AG08396 (cell line): ENCODE results near the gene BORCS6.

Source experiments
- DNase-seq: peaks from one replicate; pipeline ENCODE4 v3.0.0; 2012; ENCODE audit warnings: low spot score, mixed read lengths

BORCS6 gene

DNA sequence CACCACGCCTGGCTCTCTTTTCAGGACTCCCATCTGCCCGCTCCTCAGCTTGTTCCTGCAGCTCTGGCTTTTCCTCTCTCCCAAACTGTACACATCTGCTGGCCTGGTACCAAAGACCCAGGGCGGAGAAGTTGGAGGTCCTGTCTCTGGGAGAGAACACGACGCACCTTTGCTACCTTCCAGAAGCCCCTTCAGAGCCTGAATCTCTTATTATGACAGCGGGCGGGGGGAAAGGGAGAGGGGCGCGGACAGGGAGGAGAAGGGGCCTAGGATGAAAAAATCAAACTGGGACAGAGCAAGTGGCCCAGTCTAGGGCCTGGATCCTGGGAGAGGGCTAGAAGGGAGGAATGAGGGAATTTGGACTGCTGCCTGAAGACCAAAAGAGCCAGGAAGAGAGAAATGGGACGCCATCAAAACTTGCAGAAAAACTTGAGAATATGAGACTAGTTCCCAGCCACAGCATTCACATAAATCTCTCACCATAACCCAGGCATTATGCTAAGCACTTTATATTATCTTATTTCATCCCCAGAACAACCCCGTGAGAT lies 35.3 kb downstream of the BORCS6 start:
- no peak for DNase-seq

DNA sequence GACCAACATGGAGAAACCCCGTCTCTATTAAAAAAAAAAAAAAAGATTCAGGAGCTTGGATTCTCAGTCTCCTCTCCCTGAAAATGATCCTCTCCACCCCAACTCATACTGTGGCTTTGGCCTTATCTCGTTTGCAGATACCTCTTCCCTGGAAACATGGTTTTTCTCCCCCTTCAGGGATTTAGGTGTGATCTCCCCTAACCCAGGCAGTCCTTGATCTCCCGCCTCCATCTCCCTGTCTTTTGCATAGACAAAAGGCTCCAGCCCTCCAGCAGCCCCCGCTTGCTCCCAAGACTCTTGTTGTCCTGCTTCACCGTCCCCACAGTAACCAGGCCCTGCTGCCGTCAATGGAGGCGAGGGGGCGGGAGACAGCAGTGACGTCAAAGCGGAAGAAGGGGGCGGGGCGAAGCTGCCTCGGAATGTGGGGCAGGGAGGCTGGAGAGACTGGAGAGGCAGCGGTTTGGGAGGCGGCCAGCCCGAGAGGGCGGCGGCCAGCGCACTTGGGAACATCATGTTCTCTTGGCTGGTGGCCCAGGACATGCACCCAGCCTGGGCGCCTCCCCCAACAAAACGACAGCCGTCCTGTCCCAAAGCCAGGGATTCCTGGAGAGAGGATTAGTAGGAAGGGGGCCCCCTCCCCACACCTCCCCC lies 35.9 kb downstream of the BORCS6 start:
- peak; percentile 92 for DNase-seq

DNA sequence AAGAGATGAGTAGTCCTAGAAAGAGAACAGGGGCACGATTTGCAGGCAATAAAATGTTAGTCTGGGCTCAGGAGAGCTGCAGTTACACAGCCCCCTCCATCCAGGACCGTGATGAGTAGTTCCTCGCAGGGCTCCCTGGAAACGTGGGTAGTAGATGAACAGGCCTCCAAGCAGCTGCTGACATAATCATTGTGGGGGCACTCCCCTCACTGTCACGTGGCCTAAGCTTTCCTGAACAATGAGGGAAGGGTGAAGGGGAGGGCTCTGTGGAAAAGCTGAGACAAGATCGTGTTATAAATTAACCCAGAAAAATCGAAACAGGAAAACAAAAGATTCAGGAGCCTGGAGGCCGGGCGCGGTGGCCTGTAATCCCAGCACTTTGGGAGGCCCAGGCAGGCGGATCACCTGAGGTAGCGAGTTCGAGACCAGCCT lies 36.4 kb downstream of the BORCS6 start:
- DNase-seq = peak; percentile 81

DNA sequence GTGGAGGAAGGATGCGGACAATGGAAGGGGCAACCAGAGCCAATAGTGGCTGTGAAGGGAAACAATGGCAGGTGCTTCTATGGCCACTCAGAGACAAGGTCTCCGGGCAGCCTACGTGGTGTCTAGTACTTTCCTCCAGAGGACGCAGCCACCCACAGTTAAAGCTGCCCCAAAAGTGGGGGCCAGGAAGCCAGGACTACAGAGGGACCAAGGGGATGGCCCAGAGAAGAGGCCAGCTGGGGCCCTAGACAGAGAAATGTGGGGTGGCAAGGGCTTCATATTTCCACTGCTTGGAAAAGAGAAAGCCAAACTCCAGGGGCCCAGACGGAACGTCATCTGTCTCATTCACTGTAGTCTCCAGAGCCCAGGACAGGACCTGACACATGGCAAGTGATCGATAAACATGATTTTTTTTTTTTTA lies 36.9 kb downstream of the BORCS6 start:
- DNase-seq = no peak

DNA sequence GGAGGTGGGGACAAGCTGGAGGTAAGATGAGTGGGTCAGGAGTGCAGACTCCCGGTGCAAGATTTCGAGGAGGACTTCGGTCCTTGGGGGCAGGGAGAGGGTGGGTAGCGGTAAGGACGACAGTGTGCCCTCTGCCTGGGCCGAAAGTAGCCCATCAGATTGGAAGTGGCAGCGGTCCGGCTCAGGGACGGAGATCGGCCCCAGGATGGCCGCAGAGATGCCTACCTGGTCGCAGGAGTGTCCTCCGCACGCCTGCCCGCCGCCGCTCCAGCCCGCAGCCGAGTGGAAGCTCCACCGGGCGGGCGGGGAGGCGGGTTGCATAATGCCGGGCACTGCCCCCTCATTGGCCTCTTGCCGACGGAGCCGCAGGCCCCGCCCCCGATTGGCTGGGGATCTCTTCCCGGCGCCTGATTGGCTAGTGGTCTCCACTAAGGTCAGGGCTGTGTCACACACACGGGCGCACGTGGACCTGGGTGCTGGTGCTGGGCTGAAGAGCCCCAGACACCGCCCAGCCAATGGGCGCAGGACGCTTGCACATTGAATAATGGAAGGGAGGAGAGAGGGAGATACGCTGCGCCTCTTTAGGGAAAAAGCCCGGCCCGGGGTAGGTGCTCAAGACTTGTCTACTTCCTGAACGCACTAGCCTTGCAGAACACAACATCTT lies 37.7 kb downstream of the BORCS6 start, which contains the start of gene PER1:
PER1 (minus strand) TSS at position 293 of the 664 bp plus-strand sequence. CDS start 1,698 bp downstream, outside the sequence.
- DNase-seq = peak; percentile 96

DNA sequence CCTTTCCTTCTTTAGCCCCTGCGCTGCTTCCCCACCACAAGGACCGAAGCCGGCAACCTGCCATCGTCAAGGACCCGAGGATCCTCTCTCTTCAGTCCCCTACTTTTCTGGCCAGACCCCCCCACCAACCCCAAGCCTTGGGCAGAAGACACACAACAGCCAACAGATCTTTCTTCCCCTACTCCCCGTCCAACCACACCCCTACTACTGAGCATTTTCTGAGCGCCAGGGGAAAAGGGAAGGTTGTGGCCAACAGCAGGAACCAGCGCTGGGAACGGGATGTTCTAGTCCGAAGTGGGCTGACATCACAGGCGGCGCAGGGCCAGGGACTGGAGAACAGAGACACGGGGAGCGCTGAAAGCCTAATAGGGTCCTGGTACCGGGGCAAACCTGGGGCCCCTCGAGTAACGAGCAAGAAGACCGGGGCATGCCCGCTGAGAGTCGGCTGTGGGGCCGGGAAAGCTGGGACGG lies 38.3 kb downstream of the BORCS6 start:
- DNase-seq = peak; percentile 53

DNA sequence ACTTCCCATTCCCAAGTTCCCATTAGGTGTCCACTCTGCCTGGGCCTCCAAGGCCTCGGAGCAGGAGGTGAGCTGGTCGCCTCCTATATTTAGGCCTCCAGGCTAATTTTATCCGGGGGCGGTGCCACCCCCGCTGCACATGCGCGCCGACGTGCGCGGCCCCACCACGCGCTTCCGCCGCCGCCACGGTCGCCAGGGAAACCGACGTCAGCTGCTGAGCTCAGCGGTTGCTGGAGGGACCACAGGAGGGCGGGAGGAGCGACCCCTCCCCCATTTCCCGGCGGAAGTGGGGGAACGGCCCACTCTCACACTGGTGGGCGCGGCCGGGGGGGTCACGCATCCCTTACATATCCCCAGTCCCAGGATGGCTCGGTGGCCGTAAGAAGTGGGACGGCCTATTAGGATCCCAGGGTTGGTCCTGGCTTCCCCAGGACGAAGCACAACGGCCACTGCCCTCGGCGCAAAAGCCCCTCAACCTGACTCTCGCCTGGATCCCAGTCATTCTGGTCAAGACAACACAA lies 38.8 kb downstream of the BORCS6 start:
- peak; percentile 91 for DNase-seq

DNA sequence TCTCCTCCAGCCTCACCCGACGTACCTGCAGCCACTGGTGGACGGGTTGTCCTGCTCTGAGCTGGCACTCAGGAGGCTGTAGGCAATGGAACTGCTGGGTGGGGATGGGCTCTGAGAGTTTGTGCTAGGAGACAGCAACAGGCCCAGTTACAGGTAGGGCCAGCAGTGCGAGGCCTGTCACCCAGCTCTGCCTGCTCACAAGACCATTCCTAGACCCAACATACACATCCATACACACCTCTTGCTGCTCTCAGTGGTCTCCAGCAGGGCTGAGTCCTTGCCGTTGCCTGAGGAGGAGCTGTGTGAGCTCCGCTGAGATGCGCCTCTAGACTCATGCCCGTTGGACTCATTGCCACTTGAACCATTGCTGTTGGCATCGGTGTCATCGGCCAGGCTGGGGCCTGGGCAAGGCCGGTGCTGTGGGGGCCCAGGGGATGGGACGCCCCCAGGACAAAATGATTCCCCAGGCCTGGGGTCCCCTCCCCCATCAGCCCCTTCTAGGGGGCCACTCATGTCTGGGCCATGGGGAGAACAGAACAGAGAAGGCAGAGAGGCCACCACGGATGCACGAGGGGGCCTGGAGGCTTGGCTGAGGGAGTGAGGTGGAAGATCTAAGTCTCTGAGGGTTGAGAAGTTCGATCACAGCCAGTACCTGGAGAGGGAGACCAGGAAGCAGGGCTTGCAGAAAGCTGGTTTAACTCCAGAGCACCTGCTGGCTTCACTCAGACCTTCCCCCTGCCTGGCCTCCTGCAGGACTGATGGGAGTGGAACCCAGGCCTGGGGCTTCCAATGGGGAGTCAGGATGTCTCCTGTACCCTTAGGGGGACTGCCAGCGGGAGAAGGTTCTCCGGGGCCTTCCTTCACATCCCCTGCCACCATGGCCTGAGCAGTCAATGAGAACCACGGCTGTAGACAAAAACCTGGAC lies 39.5 kb downstream of the BORCS6 start:
- no peak for DNase-seq

DNA sequence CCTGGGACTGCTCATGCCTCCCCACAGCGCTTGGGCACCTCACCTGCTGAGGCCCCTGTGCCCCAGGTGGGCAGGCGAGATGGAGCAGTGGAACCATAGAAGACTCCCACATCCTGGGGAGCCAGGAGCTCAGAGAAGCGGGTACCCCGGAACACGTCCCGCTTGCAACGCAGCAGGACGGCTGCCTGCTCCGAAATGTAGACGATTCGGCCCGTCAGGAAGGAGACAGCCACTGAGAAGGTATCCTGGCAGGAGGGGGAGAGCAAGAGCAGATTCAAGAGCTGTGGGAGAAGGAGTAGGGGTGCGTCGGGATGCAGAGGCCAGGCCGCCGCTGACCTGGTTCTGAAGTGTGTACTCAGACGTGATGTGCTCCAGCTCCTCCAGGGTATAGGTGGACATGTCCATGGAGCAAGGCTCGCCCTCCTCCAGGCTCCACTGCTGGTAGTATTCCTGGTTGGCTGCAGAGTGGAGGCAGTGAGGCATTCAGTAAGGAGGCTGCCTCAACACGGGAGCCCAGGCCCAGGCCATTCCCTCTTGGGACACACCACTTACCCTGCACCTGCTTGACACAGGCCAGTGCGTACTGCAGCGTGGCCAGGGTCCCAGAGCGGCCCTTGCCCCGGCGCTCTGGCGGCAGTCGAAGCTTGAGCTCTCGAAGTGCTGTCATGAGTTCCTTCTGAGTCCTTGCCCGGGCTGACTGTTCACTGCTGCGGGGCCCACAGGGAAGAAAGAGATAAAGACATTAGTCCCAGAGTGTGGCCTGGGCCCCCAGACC lies 40.4 kb downstream of the BORCS6 start:
- no peak for DNase-seq

DNA sequence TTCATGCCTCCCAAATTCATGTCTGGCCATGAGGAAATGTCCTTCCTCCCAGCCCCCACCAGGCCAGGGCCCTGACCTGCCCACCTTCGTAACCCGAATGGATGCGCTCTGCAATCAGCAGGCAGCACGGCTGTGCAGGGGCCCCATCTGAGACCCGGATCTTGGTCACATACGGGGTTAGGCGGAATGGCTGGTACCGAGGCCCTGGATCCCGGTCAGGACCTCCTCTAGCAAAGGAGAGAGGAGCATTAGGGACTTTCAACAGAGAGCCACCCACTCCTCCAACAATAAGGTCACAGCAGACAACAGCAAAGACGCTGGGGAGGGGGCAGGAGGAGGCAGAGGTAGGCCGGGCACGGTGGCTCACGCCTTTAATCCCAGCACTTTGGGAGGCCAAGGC lies 41.4 kb downstream of the BORCS6 start:
- no peak for DNase-seq

DNA sequence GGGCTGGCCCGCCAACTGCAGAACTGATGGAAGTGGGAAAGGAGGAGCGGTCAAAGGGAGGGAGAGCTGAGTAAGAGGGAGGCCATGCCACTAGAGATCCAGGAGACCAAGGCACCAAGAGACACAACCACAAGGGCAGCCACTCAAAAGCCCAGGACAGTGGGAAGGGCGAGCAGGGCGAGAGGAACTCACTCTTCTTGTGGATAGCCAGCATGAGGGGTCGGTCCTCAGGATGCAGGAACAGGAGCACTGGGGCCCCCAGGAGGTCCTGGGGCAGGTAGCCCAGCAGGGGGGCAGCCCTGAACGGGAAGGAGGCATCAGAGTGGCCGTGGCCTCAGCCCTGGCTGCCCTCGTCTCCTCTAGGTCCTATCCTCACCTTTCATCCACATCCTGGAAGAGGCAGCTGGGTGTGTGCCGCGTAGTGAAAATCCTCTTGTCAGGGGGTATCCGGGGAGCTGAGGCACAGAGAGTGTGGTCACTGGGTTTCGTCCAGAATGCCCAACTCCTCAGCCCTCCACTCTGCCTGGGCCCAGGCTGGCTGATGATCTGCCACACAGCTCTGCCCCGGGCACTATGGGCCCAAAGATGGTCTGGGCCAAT lies 42.1 kb downstream of the BORCS6 start:
- DNase-seq = no peak

DNA sequence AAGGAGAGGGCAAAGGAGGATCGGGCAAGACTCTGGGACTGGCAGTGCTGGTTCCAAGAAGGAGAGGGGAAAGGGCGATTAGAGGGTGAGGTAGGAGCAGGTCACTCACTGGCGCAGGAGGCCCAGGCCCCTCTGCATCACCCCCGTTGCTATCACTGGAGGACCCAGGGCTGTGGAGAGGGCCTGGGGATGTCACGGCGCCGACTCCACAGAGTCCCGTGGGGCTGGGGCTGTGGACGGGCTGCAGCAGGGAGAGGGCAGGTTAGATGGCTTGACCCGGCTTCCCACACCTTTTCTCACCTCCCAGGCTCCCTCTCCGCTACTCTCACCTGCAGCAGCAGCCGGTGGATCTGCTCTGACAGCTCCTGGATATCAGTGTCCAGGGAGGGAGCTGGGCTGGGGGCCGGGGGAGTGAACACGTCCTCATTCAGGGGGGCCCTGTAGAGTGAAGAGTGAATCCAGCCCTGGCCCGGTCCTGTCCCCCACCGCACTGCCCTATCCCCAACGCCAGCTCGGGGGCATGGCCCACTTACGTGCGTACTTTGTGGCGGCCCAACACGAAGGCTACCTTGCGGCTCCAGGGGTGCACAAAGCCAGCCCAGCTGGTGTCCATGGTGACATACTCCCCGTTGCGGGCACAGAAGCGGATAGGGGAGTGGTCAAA lies 42.7 kb downstream of the BORCS6 start:
- no peak for DNase-seq

DNA sequence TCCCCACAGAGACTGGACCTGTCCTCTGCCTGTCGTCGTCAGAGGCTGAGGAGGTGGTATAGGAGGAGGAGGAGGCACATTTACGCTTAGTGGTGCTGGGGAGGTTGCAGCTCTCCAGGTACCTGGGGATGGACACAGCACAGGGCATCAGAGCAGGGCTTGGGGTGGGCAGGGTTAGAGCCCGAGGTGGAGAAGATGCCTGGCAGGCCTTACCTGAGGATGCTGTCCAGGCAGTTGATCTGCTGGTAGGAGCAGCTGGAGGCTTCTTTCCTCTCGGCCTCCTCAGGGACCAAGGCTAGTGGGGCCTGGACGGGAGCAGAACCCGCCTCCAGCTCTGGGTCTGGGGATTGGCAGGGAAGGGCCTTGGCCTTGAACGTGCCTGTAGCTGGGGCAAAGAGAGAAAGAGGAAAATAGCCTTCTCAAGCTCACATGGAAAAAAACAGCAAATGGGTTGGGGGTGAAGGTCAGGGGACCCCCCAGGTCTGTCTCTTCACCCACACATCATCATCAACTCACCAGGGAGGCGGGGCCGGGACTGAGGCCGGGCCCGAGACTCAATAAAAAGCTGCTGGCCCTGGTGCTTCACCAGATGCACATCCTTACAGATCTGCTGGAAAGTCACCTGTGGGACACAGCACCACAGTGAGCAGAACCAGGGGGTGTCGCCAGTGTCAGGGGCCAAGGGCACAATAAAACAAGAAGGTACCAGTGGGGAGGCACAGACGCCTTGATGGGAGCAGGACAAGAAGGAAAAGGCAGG lies 43.4 kb downstream of the BORCS6 start:
- DNase-seq = no peak

DNA sequence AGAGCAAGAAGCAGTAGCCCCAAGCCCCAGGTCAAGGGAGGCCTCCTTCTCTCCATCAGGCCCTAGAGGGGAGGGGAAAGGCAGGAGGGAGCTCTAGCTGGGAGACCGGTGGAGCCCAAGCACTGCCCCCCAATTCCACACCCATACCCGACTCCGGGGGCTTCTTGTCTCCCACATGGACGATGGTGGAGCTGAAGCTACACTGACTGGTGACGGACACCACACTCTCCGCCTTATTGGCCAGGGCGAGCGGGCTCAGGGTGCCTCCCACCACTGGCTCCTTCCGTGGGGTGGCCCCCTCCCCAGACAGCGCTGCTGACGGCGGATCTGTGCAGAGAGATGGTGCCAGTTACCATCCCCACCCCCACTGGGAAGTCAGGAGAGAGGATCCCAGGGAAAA lies 44.2 kb downstream of the BORCS6 start:
- DNase-seq = no peak

DNA sequence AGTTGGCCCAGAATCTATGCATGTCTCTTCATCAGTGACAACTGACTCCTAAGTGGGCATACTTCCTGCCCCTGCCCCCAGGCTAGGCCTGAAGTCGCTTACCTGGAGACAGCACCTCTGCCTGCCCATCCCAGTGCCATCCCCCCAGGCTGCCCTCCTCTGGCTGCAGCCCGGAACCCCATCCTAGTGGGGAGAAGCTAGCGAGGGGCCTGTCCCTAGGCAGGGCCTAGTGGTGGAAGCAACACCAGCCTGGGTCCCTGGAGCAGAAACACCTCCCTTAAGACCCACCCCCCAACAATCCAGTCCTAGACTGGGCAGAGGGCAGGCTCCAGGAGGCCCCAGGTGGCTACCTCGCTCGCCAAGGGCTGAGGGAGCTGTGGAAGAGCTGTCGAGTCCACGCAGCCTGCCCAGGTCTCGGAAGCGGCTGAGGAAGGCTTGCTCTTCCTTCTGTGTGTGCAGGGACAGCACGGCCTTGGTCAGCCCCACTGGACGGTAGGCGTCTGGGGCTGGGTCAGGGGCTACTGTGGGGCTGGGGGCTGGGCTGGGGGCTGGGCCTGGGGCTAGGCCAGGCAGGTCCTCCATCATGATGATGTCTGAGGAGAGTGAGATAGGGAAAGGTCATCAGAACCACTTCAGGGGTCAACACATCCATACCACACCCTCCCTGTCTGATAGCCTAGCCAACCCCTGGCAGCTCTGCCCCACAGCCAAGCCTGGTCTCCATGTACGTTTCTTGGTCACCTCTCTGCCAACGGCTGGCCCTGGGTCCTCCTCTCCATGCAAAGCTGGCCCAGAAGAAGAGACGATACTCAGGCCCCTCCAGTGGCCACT lies 45.4 kb downstream of the BORCS6 start:
- DNase-seq = no peak

DNA sequence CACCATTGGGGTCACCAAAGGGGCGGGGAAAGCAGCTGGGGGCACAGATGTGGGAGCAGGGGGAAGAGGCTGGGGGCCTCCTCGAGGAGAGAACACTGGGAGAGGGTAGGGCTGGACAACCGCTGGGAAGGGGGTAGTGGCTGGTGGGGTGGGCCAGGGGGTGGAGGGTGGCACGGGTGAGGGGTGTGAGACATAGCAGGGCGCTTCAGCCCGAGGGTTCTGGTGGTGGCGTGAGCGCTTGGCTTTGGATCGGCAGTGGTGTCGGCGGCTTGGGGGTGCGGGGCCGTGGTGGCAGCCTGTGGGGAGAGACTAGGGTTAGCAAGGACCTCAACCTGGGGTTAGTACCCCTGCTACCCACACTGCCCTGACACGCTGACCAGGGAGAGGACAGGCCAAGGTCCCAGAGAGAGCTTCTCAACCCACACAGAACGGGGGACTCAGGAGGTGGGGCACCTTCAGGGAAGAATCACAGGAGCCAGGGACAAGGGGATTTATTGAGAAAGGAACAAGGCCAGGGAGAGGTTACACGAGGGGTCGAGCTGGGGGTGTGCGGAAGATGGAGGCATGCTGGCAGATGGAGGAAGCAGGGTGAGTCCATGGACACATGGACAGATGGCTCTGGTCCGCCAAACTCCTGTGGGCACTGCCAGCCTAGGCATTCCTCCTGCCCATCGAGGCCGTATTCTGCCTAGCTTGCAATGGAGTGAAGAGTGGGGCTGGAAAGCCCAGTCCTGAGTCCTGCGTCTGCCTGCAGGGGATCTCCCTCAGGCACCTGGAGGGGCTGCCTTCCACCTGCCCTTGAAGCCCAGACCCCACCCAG lies 46.2 kb downstream of the BORCS6 start:
- DNase-seq = no peak

DNA sequence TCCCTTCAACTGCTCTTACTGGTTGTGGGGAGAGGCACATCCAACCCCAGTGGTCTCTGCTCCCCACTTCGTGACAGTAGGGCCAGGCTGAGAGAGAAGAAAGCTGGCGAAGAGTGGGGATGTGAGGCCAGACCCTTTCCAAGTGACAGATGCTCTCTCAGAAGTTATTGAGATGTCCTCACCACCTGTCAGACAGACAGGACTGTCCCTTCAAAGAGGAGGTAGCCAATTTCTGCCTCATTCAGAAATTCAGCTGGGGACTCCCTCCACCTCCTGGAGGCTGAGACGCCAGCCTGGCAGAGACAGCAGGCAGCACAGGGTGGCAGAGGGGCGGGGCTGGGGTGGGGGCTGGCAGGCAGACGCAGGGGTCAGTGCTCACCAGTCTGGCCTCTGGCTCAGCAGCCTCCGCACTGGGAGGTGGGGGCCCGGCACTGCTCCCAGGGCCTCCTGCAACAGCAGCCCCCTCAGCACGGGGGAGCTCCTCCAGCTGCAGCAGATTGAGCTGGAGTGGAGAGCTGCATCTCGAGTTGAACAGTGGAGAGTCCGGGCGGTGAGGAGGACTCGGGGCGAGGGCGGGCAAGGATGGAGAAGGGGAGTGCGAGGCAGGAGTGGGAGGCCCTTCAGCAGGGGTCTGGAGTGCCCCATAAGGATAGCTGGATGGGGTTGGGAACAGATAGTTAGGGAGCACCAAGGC lies 46.9 kb downstream of the BORCS6 start:
- no peak for DNase-seq
